ENCODE results near the gene FHAD1. TPM values are rescaled to one million over a fixed set of nuclear protein-coding genes. Genes with fewer than 3 reads are reported as not detected.

FHAD1 gene
- total and polyA plus RNA-seq, 2 of the 13 experiments (the other 11 are each of a cell fraction or from before 2014, with no cell fraction given), result not detected

- no peak for TF ChIP-seq IKZF4 (CRISPR knock-in tag; IDR thresholded peaks at IDR 0.05; ENCODE audit: borderline replicate concordance, low read depth, not compliant biosample characterization)
- TF ChIP-seq TEAD3 (CRISPR knock-in tag; optimal IDR thresholded peaks at IDR 0.05; ENCODE audit: borderline replicate concordance), result peak; percentile 92
- ATAC-seq, result peak; percentile 58
- peaks cover 10% of the 10 kb centered on the region for H3K9me3 ChIP-seq (ENCODE audit: low read length)
- ChIA-PET POLR2A (no interaction called here), CTCF (ENCODE audit: low intra/inter-chr PET ratio, low total read pairs) (no interaction called here)
- H3K4me2 ChIP-seq (ENCODE audit: low read depth, low read length), result no peak overlapping the region
- no peak for FAIRE-seq
- H3K79me2 ChIP-seq (ENCODE audit: insufficient read depth, low read length), result no peaks in the 10 kb centered on the region
- H3K4me3 ChIP-seq (replicated peaks in 1 of 3; ENCODE audit: insufficient read depth in 1 of 3, low read depth in 2 of 3, low read length in 3 of 3), result no peak overlapping the region
- WGBS (ENCODE audit: low lambda C conversion rate), result 43% methylated on average over 9 of the region's 9 CpGs
- no peak overlapping the region for H3K27ac ChIP-seq (ENCODE audit: extremely low read length, insufficient read depth, low read length)
- H2AFZ ChIP-seq (ENCODE audit: low read length), result no peak overlapping the region
- H4K20me1 ChIP-seq (ENCODE audit: insufficient read depth, low read length), result no peaks in the 10 kb centered on the region
- in situ Hi-C loops (cut with HindIII; ENCODE audit: extremely low pct_ligation_motif_present, low pct_unique_long_range_greater_than_20kb), result no loop called here
- no peaks in the 10 kb centered on the region for H3K36me3 ChIP-seq (replicated peaks in 1 of 2; ENCODE audit: control insufficient read depth in 1 of 2, insufficient read depth in 2 of 2, low read length in 2 of 2)
- H3K9ac ChIP-seq (ENCODE audit: insufficient read depth, low read depth, low read length), result no peak overlapping the region
- intact Hi-C loops (cut with micrococcal nuclease; ENCODE audit: unreplicated experiment), result no loop called here
- peaks cover 39% of the 10 kb centered on the region for H3K4me1 ChIP-seq (ENCODE audit: insufficient read depth, low read length)
- H3K27me3 ChIP-seq (ENCODE audit: control insufficient read depth in 1 of 2, insufficient read depth in 2 of 2, low read length in 2 of 2), result peaks cover 3 to 38% of the 10 kb centered on the region in 2 experiments; a peak in 3 of 5 replicates
- BruUV-seq (replicated peaks), result no TSS peak
- DNase-seq (ENCODE audit: low spot score), result peak; percentile 23
Measured at GRCh38 chr1:15403962-15404580, 157.0 kb downstream of the FHAD1 start.

- H3K4me1 ChIP-seq (ENCODE audit: insufficient read depth, low read length), result peaks cover 41% of the 10 kb centered on the region
- ChIA-PET CTCF (ENCODE audit: low intra/inter-chr PET ratio, low total read pairs) (no interaction called here), POLR2A (no interaction called here)
- H3K27me3 ChIP-seq (ENCODE audit: control insufficient read depth in 1 of 2, insufficient read depth in 2 of 2, low read length in 2 of 2), result peaks cover 3 to 38% of the 10 kb centered on the region in 2 experiments; a peak in 3 of 5 replicates
- H3K36me3 ChIP-seq (replicated peaks in 1 of 2; ENCODE audit: control insufficient read depth in 1 of 2, insufficient read depth in 2 of 2, low read length in 2 of 2), result no peaks in the 10 kb centered on the region
- no peaks in the 10 kb centered on the region for H3K79me2 ChIP-seq (ENCODE audit: insufficient read depth, low read length)
- no peak overlapping the region for H3K4me2 ChIP-seq (ENCODE audit: low read depth, low read length)
- H3K4me3 ChIP-seq (replicated peaks in 1 of 3; ENCODE audit: insufficient read depth in 1 of 3, low read depth in 2 of 3, low read length in 3 of 3), result no peak overlapping the region
- no peak for ATAC-seq
- in situ Hi-C loops (cut with HindIII; ENCODE audit: extremely low pct_ligation_motif_present, low pct_unique_long_range_greater_than_20kb), result no loop called here
- no peak for TF ChIP-seq PHF8 (CRISPR knock-in tag; IDR thresholded peaks at IDR 0.05)
- no peak for TF ChIP-seq MATR3 (CRISPR knock-in tag; IDR thresholded peaks at IDR 0.05)
- no peak for TF ChIP-seq PRPF4 (IDR thresholded peaks at IDR 0.05; ENCODE audit: low read depth, low read length, poor library complexity, severe bottlenecking)
- TF ChIP-seq ADNP (CRISPR knock-in tag; IDR thresholded peaks at IDR 0.05), result no peak
- TF ChIP-seq ZNF710 (CRISPR knock-in tag; IDR thresholded peaks at IDR 0.05; ENCODE audit: borderline replicate concordance), result no peak
- no peak for TF ChIP-seq NCOA2 (CRISPR knock-in tag; IDR thresholded peaks at IDR 0.05)
- no peak for TF ChIP-seq RXRB (CRISPR knock-in tag; IDR thresholded peaks at IDR 0.05; ENCODE audit: borderline replicate concordance)
- no peak for TF ChIP-seq ZNF329 (CRISPR knock-in tag; IDR thresholded peaks at IDR 0.05; ENCODE audit: low read depth)
- TF ChIP-seq NR2F6 (IDR thresholded peaks at IDR 0.05), result no peak
- no peak for TF ChIP-seq NR2F6 (CRISPR knock-in tag; IDR thresholded peaks at IDR 0.05)
- BruUV-seq (replicated peaks), result no TSS peak
- H2AFZ ChIP-seq (ENCODE audit: low read length), result no peak overlapping the region
- no peak for FAIRE-seq
- H3K9me3 ChIP-seq (ENCODE audit: low read length), result no peaks in the 10 kb centered on the region
- WGBS (ENCODE audit: low lambda C conversion rate), result 31% methylated on average over 8 of the region's 9 CpGs
- no peak overlapping the region for H3K27ac ChIP-seq (ENCODE audit: extremely low read length, insufficient read depth, low read length)
- H3K9ac ChIP-seq (ENCODE audit: insufficient read depth, low read depth, low read length), result no peak overlapping the region
- H4K20me1 ChIP-seq (ENCODE audit: insufficient read depth, low read length), result no peaks in the 10 kb centered on the region
- DNase-seq (ENCODE audit: low spot score), result no peak
- intact Hi-C loops (cut with micrococcal nuclease; ENCODE audit: unreplicated experiment), result loop anchor here (5.0 kb wide), 1 partner anchor 33 kb away; no protein-coding TSS in a partner anchor
Measured at GRCh38 chr1:15405106-15405850, 158.3 kb downstream of the FHAD1 start.

Measured in HepG2 (cell line).